GM23338 (cell line): ENCODE measurements around the gene ZSWIM3.

Source experiments
- CREB1 ChIP-seq: fragments of 250-450 bp; sonication (Bioruptor Pico); IDR thresholded peaks from 2 replicates; pipeline ENCODE4 v1.5.0; 2020; ENCODE audit warnings: low read depth, mild to moderate bottlenecking, moderate library complexity
- ETS1 ChIP-seq: IDR thresholded peaks from 2 replicates; pipeline ENCODE4 v1.6.1; 2016; ENCODE audit warnings: antibody characterized with exemption
- EZH2 ChIP-seq: fragments of 200-600 bp; sonication (generic); IDR thresholded peaks from one replicate; pipeline ENCODE4 v1.8.0; 2017; ENCODE audit warnings: antibody characterized with exemption, mild to moderate bottlenecking, low read depth; ENCODE audit not compliant: unreplicated experiment
- EZH2phosphoT487 ChIP-seq: fragments of 200-600 bp; sonication (generic); IDR thresholded peaks from one replicate; pipeline ENCODE4 v1.8.1; 2018; ENCODE audit warnings: antibody characterized with exemption; ENCODE audit not compliant: unreplicated experiment
- JUNB ChIP-seq: IDR thresholded peaks from one replicate; pipeline ENCODE4 v1.6.1; 2016; ENCODE audit warnings: antibody characterized with exemption; ENCODE audit not compliant: unreplicated experiment
- POLR2AphosphoS5 ChIP-seq: IDR thresholded peaks from 2 replicates; pipeline ENCODE4 v1.6.1; 2016; ENCODE audit warnings: antibody characterized with exemption, low read depth
- REST ChIP-seq: IDR thresholded peaks from one replicate; pipeline ENCODE4 v1.6.1; 2018; ENCODE audit warnings: antibody characterized with exemption; ENCODE audit not compliant: unreplicated experiment
- STAT1 ChIP-seq: IDR thresholded peaks from one replicate; pipeline ENCODE4 v1.6.1; 2016; ENCODE audit warnings: antibody characterized with exemption; ENCODE audit not compliant: unreplicated experiment
- ZNF114 ChIP-seq: fragments of 250-450 bp; sonication (Bioruptor Pico); IDR thresholded peaks from 2 replicates; pipeline ENCODE4 v1.5.0; 2020; ENCODE audit warnings: mild to moderate bottlenecking, moderate library complexity
- ZNF331 ChIP-seq: fragments of 250-450 bp; sonication (Bioruptor Pico); IDR thresholded peaks from 2 replicates; pipeline ENCODE4 v1.5.0; 2020; ENCODE audit warnings: low read depth, mild to moderate bottlenecking, moderate library complexity
- ZNF462 ChIP-seq: fragments of 250-450 bp; sonication (Bioruptor Pico); IDR thresholded peaks from 2 replicates; pipeline ENCODE4 v1.5.0; 2020; ENCODE audit warnings: mild to moderate bottlenecking, moderate library complexity
- TF ChIP-seq, protein P1 (sequence below), 2 experiments: fragments of 200-600 bp in 1 of 2; sonication (generic) in 1 of 2; conservative IDR thresholded peaks; 2 replicates each; pipeline versions ENCODE4 v1.5.1 to v1.6.1; 2016 to 2017; ENCODE audit warnings: antibody characterized with exemption in 2 of 2, low read depth in 2 of 2, mild to moderate bottlenecking in 2 of 2, moderate library complexity in 1 of 2

GRCh38 chr20:45904583-45905504 lies 47.4 kb downstream of the ZSWIM3 start:
- TF ChIP-seq, protein P1, sequence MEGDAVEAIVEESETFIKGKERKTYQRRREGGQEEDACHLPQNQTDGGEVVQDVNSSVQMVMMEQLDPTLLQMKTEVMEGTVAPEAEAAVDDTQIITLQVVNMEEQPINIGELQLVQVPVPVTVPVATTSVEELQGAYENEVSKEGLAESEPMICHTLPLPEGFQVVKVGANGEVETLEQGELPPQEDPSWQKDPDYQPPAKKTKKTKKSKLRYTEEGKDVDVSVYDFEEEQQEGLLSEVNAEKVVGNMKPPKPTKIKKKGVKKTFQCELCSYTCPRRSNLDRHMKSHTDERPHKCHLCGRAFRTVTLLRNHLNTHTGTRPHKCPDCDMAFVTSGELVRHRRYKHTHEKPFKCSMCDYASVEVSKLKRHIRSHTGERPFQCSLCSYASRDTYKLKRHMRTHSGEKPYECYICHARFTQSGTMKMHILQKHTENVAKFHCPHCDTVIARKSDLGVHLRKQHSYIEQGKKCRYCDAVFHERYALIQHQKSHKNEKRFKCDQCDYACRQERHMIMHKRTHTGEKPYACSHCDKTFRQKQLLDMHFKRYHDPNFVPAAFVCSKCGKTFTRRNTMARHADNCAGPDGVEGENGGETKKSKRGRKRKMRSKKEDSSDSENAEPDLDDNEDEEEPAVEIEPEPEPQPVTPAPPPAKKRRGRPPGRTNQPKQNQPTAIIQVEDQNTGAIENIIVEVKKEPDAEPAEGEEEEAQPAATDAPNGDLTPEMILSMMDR (conservative IDR thresholded peaks at IDR 0.05; ENCODE audit: low read depth in 2 of 2) = no peak
- TF ChIP-seq POLR2AphosphoS5 (no peak), EZH2 (no peak), REST (no peak), ZNF114 (CRISPR knock-in tag) (no peak), EZH2phosphoT487 (no peak), STAT1 (no peak), CREB1 (CRISPR knock-in tag) (no peak), JUNB (no peak), ETS1 (no peak), ZNF462 (CRISPR knock-in tag) (no peak), ZNF331 (CRISPR knock-in tag) (no peak)
